NCI-H526 (cell line): ENCODE data around the gene ZNF646.

ENCODE experiments used
- DNase-seq, 2 experiments: peaks; one replicate each; lab custom pipeline; 2025; lab: John Stamatoyannopoulos, UW

Gene ZNF646

GRCh38 chr16:31064882-31065461 is 9.2 kb upstream of the ZNF646 start:
- no peak for DNase-seq

- DNase-seq, result no peak
These were observed 6.9 kb upstream of the ZNF646 start for GRCh38 chr16:31067342-31067741.

GRCh38 chr16:31071861-31072260 is 2.4 kb upstream of the ZNF646 start:
- DNase-seq, result peak in 1 of 2 experiments; percentile 19

- peak; percentile 8 to 42 for DNase-seq
These were observed 1.6 kb upstream of the ZNF646 start for GRCh38 chr16:31072540-31073141.

- peak; percentile 76 to 94 for DNase-seq
These were observed 866 bp upstream of the ZNF646 start for GRCh38 chr16:31073142-31073969.

- DNase-seq, result no peak
These were observed 577 bp downstream of the ZNF646 start for GRCh38 chr16:31074814-31075183.

GRCh38 chr16:31076319-31076718 is 2.1 kb downstream of the ZNF646 start:
- no peak for DNase-seq

- DNase-seq, result no peak
These were observed 2.8 kb downstream of the ZNF646 start for GRCh38 chr16:31077024-31077423.

- no peak for DNase-seq
These were observed 3.6 kb downstream of the ZNF646 start for GRCh38 chr16:31077592-31078396.

GRCh38 chr16:31078597-31079341 is 4.5 kb downstream of the ZNF646 start:
- DNase-seq, result no peak

GRCh38 chr16:31079342-31079944 is 5.2 kb downstream of the ZNF646 start:
- no peak for DNase-seq

- DNase-seq, result no peak
These were observed 5.9 kb downstream of the ZNF646 start for GRCh38 chr16:31080035-31080629.

GRCh38 chr16:31080756-31081419 is 6.7 kb downstream of the ZNF646 start:
- DNase-seq, result no peak

- no peak for DNase-seq
These were observed 7.5 kb downstream of the ZNF646 start for GRCh38 chr16:31081428-31082351.

- no peak for DNase-seq
These were observed 8.3 kb downstream of the ZNF646 start for GRCh38 chr16:31082368-31083045.

- DNase-seq, result no peak
These were observed 8.9 kb downstream of the ZNF646 start for GRCh38 chr16:31083081-31083480.

GRCh38 chr16:31083556-31083955 is 9.3 kb downstream of the ZNF646 start:
- no peak for DNase-seq

GRCh38 chr16:31083981-31084380 is 9.8 kb downstream of the ZNF646 start:
- no peak for DNase-seq
